Spleen (tissue), 7 donors: Measurements from ENCODE around the gene PDCD1LG2.

Experiments used
- POLR2A ChIP-seq, 3 donors: fragments of 450-650 bp; IDR thresholded peaks; one replicate each; pipeline ENCODE4 v1.5.1; 2017; ENCODE audit warnings: antibody characterized with exemption in 3 of 3, mild to moderate bottlenecking in 1 of 3
- TF ChIP-seq, protein P1 (sequence below), 11 experiments: fragments of 200-600 bp in 7 of 11; fragments of 450-650 bp in 4 of 11; sonication (generic) in 4 of 11; IDR thresholded peaks in 8 of 11; conservative IDR thresholded peaks in 3 of 11; 1 replicate in 7 of 11; 2 replicates in 4 of 11; pipeline versions ENCODE4 v1.4.0 to v1.8.0; 2016 to 2021; ENCODE audit warnings: antibody characterized with exemption in 11 of 11, inconsistent platforms in 4 of 11, mild to moderate bottlenecking in 1 of 11
- donor health status: DM: no; HTN: no; CAD: no; lungs with moderate emphysema.
- donor health status: DM: no; HTN: no; CAD: no.
- donor health status: DM: no; HTN: no; CAD: no.

DNA sequence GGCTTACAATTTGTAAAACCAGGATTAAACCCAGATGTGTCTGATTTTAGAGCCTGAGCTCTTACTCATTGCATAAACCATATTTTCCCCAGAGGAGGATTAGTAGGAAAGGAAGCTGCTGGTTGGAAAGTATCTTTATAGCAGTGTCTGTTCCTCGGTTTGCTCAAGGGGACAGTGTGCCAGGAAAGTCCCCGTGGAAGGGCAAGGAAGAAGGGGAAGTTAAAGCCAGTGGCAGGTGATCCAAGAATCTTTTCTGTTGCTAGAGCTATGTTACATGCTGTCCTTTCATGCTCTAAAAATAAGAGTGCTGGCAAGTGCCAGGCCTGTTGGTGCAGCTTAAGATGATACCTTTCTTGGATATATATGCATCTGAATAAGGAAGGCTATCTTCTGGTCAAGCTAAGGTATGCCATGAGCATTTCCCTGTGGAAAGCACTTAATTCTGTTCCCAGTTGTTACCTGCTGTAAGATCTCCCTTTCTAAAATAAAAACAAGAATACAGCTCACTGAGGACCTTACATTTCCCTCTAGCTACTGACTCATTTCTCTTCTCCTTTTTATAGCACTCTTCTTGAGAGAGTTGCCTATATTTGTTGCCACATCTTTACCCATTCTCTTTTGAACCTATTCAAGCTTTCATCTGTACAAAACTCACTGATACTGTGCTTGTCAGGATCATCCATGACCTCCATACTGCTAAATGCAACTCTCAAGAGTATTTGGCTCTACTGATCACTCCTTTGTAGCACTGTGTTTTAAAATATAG, 8.0 kb downstream of the PDCD1LG2 start:
- TF ChIP-seq, protein P1, sequence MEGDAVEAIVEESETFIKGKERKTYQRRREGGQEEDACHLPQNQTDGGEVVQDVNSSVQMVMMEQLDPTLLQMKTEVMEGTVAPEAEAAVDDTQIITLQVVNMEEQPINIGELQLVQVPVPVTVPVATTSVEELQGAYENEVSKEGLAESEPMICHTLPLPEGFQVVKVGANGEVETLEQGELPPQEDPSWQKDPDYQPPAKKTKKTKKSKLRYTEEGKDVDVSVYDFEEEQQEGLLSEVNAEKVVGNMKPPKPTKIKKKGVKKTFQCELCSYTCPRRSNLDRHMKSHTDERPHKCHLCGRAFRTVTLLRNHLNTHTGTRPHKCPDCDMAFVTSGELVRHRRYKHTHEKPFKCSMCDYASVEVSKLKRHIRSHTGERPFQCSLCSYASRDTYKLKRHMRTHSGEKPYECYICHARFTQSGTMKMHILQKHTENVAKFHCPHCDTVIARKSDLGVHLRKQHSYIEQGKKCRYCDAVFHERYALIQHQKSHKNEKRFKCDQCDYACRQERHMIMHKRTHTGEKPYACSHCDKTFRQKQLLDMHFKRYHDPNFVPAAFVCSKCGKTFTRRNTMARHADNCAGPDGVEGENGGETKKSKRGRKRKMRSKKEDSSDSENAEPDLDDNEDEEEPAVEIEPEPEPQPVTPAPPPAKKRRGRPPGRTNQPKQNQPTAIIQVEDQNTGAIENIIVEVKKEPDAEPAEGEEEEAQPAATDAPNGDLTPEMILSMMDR (IDR thresholded peaks at IDR 0.05 in 8 of 11, conservative IDR thresholded peaks at IDR 0.05 in 3 of 11) = no peak
- no peak for TF ChIP-seq POLR2A (IDR thresholded peaks at IDR 0.05)
